ENCODE measurements around the gene CCDC34. TPM values are rescaled to one million over a fixed set of nuclear protein-coding genes. Genes with fewer than 3 reads are reported as not detected.
A peak's percentile ranks its signal among the peaks of the same experiment; 100 is the strongest.

The CCDC34 gene
- total and polyA plus RNA-seq, 2 of the 8 experiments (the other 6 are each of a cell fraction or from before 2014, with no cell fraction given) = 7.7 to 24.3 TPM

DNA sequence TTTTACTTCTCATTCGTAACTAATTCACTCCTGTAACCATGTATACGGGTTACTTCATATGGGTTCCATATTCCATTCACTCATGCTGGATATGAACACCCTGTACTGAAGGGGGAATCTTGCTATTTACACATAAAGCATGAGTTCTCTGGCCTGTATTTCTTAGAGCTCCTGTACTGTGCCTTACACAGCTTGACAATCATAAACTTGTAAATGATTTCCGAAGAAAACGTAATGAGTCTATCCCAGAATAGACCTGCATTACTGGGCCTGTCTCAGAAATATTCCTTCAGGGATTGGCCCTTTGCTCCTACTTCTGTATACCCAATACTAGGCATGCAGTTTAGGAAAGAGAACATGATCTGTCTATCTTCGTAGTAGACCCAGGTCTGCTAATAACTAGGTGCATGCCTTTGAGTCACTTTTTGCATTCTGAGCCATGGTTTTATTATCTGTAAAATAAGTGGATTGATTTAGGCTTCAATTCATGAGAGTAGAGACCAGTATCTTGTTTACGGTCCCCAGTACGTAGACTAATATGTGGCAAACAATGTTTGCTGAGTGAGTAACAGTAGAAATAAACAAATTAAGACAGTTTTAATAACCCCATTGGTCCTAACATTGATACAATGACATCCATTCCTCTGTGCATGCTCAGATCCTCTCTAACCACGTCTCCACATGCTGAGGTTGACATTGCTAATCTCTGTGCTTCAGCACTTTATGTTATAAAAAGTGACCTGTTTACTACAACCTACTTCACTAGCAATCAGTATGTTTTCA, 1.2 kb downstream of the CCDC34 start:
- H2BK20ac ChIP-seq (ENCODE audit: low read length) = no peak overlapping the region
- H3K4me3 ChIP-seq (ENCODE audit: extremely low read depth in 1 of 4, insufficient read depth in 2 of 4, low read depth in 3 of 4, low read length in 4 of 4) = peak overlapping the region in 3 of 4 experiments; percentile 69 to 89 (median 82); a peak in 5 of 8 replicates
- H3K79me2 ChIP-seq (ENCODE audit: control insufficient read depth in 1 of 2, insufficient read depth in 2 of 2, low read length in 2 of 2) = peaks cover 0 to 7% of the 10 kb centered on the region in 2 experiments; a peak in 1 of 4 replicates
- FAIRE-seq = peak; percentile 60
- peaks cover 0 to 9% (median 2%) of the 10 kb centered on the region in 4 experiments; a peak in 3 of 7 replicates for H3K4me1 ChIP-seq (replicated peaks in 1 of 4; ENCODE audit: control insufficient read depth in 3 of 4, insufficient read depth in 4 of 4, low read length in 3 of 4)
- H3K18ac ChIP-seq (ENCODE audit: extremely low read depth, low read length) = no peak overlapping the region
- no peak overlapping the region for H3K4ac ChIP-seq (replicated peaks; ENCODE audit: insufficient read length, low read depth, low read length)
- no peak overlapping the region for H2AK5ac ChIP-seq (ENCODE audit: low read depth, low read length)
- DNase-seq (ENCODE audit: low read depth in 1 of 2, low spot score in 2 of 2) = no peak
- H2BK5ac ChIP-seq (ENCODE audit: low read depth, low read length) = no peak overlapping the region
- H3K56ac ChIP-seq (replicated peaks; ENCODE audit: insufficient read length, low read depth, low read length) = no peak overlapping the region
- no peak overlapping the region for H3K23ac ChIP-seq (ENCODE audit: insufficient read length)
- peaks cover 0 to 4% (median 0%) of the 10 kb centered on the region in 4 experiments; a peak in 2 of 8 replicates for H3K36me3 ChIP-seq (ENCODE audit: control insufficient read depth in 2 of 4, insufficient read depth in 4 of 4, low read length in 3 of 4)
- H4K8ac ChIP-seq (ENCODE audit: extremely low read depth, insufficient read depth, low read length) = no peak overlapping the region
- H2AFZ ChIP-seq (ENCODE audit: low read length) = no peak overlapping the region
- 83% methylated on average over 8 of the region's 8 CpGs; no CpG with 5 or more reads in 1 of the 2 experiments for WGBS, 2 experiments (ENCODE audit: extremely low coverage in 1 of 2, insufficient coverage in 1 of 2, insufficient read length in 1 of 2, insufficient replicate concordance in 2 of 2, low coverage in 1 of 2, low lambda C conversion rate in 2 of 2, missing lambda C conversion rate in 1 of 2)
- H3K27me3 ChIP-seq (replicated peaks in 1 of 4; ENCODE audit: control insufficient read depth in 3 of 4, extremely low read depth in 1 of 4, insufficient read depth in 3 of 4, low read length in 3 of 4) = no peaks in the 10 kb centered on the region
- H3K79me1 ChIP-seq (ENCODE audit: low read depth, low read length) = no peaks in the 10 kb centered on the region
- H2BK120ac ChIP-seq (replicated peaks; ENCODE audit: low read depth, low read length) = no peak overlapping the region
- peaks cover 8% of the 10 kb centered on the region for H3K23me2 ChIP-seq (ENCODE audit: low read depth, low read length)
- no peak overlapping the region for H2BK15ac ChIP-seq (ENCODE audit: low read length)
- H3K4me2 ChIP-seq (ENCODE audit: insufficient read depth in 1 of 2, low read depth in 2 of 2, low read length in 2 of 2) = peak overlapping the region; percentile 76 to 92
- no peak overlapping the region for H4K91ac ChIP-seq (replicated peaks; ENCODE audit: insufficient read length, low read length)
- H3K14ac ChIP-seq (ENCODE audit: insufficient read length) = no peak overlapping the region
- ChIA-PET POLR2A (ENCODE audit: partially characterized antibody) (interaction anchor here (0.6 to 1.3 kb wide), 2 partner anchors 10 to 73 kb away, joined by 3 to 4 read pairs; no protein-coding TSS in a partner anchor), CTCF (ENCODE audit: partially characterized antibody) (interaction anchor here (3.0 kb wide), 1 partner anchor 65 kb away, joined by 11 read pairs; no protein-coding TSS in a partner anchor)
- no peaks in the 10 kb centered on the region for H4K20me1 ChIP-seq (replicated peaks in 1 of 2; ENCODE audit: control insufficient read depth in 1 of 2, insufficient read depth in 2 of 2, low read length in 2 of 2)
- no peaks in the 10 kb centered on the region for H3K9me3 ChIP-seq (ENCODE audit: insufficient read depth in 2 of 2, low read depth in 1 of 2, low read length in 1 of 2)
- no peak overlapping the region for H4K5ac ChIP-seq (ENCODE audit: insufficient read length, low read depth, low read length)
- no peak overlapping the region for H3K27ac ChIP-seq (ENCODE audit: low read depth, low read length)
- no peak overlapping the region for H2BK12ac ChIP-seq (ENCODE audit: low read depth, low read length)
- H3K9ac ChIP-seq (replicated peaks in 1 of 4; ENCODE audit: extremely low read depth in 1 of 4, low read depth in 3 of 4, low read length in 3 of 4) = peak overlapping the region in 2 of 4 experiments; percentile 81 to 85; a peak in 3 of 7 replicates

All from H1 (cell line).